PC-9 (cell line): Measurements from ENCODE around the gene CNTN1.

Experiments used
- EZH2 ChIP-seq: fragments of 200-600 bp; sonication (generic); IDR thresholded peaks from 2 replicates; pipeline ENCODE4 v1.8.0; 2017; ENCODE audit warnings: antibody characterized with exemption, low read depth
- TF ChIP-seq, protein P1 (sequence below): fragments of 200-600 bp; sonication (generic); conservative IDR thresholded peaks from 2 replicates; pipeline ENCODE4 v1.6.1; 2017; ENCODE audit warnings: mixed run types, antibody characterized with exemption, mild to moderate bottlenecking, moderate library complexity

DNA sequence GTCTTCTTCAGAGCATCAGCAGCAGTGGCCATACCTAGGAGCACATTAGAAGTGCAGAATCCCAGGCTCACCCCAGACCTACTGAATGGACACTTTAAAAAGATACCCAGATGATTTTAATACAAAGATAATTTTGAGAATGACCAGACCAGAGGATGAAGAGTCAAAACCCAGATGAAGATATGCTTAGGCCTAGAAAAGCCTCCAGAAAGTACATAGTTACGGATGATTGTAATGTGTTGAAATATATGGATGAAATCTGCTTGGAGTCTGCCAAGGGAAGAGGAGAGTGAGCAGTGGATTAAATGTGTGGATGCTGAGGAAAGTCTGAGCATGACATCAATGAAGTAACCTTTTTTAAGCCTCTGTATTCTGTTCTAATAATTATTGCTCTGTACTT is 245.7 kb downstream of the CNTN1 start:
- no peak for TF ChIP-seq EZH2
- TF ChIP-seq, protein P1, sequence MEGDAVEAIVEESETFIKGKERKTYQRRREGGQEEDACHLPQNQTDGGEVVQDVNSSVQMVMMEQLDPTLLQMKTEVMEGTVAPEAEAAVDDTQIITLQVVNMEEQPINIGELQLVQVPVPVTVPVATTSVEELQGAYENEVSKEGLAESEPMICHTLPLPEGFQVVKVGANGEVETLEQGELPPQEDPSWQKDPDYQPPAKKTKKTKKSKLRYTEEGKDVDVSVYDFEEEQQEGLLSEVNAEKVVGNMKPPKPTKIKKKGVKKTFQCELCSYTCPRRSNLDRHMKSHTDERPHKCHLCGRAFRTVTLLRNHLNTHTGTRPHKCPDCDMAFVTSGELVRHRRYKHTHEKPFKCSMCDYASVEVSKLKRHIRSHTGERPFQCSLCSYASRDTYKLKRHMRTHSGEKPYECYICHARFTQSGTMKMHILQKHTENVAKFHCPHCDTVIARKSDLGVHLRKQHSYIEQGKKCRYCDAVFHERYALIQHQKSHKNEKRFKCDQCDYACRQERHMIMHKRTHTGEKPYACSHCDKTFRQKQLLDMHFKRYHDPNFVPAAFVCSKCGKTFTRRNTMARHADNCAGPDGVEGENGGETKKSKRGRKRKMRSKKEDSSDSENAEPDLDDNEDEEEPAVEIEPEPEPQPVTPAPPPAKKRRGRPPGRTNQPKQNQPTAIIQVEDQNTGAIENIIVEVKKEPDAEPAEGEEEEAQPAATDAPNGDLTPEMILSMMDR: no peak
